Endodermal cell (in vitro differentiated cells): ENCODE data around the gene SPPL2B. TPM values are rescaled to one million over a fixed set of nuclear protein-coding genes. Genes with fewer than 3 reads are reported as not detected.
A peak's percentile ranks its signal among the peaks of the same experiment; 100 is the strongest.

ENCODE experiments used
- DNase-seq: peaks from one replicate; pipeline ENCODE4 v3.0.0-alpha.2; 2017
- H3K27ac ChIP-seq: 2 replicates; pipeline ENCODE4 v1.5.1; 2013; ENCODE audit warnings: mild to moderate bottlenecking, low read depth, low read length, moderate library complexity
- H3K27me3 ChIP-seq: 2 replicates; pipeline ENCODE4 v1.6.1; 2013; ENCODE audit warnings: mild to moderate bottlenecking, low read length, moderate library complexity; ENCODE audit not compliant: insufficient read depth, control insufficient read depth, poor library complexity, severe bottlenecking
- H3K36me3 ChIP-seq: 2 replicates; pipeline ENCODE4 v1.7.0; 2013; ENCODE audit warnings: mild to moderate bottlenecking, low read length, moderate library complexity; ENCODE audit not compliant: control insufficient read depth, insufficient read depth
- H3K4me1 ChIP-seq: one replicate; pipeline ENCODE4 v1.7.0; 2013; ENCODE audit warnings: low read length; ENCODE audit not compliant: control insufficient read depth, insufficient read depth
- H3K4me3 ChIP-seq: 2 replicates; pipeline ENCODE4 v1.5.1; 2013; ENCODE audit warnings: mild to moderate bottlenecking, low read length, moderate library complexity
- H3K9ac ChIP-seq: 2 replicates; pipeline ENCODE4 v1.6.1; 2013; ENCODE audit warnings: mild to moderate bottlenecking, low read length, moderate library complexity; ENCODE audit not compliant: poor library complexity, severe bottlenecking; ENCODE audit errors: extremely low read depth
- H3K9me3 ChIP-seq: 2 replicates; pipeline ENCODE4 v1.6.1; 2013; ENCODE audit warnings: mild to moderate bottlenecking, low read length, moderate library complexity; ENCODE audit not compliant: control insufficient read depth
- H3K27ac Mint-ChIP-seq: 2 replicates; pipeline ENCODE4 v1.8.0; 2020; ENCODE audit warnings: mixed read lengths
- H3K27me3 Mint-ChIP-seq: 2 replicates; pipeline ENCODE4 v1.8.0; 2021; ENCODE audit warnings: mild to moderate bottlenecking, mixed read lengths; ENCODE audit not compliant: insufficient read depth
- H3K36me3 Mint-ChIP-seq: 2 replicates; pipeline ENCODE4 v1.8.0; 2020; ENCODE audit warnings: low read depth, mixed read lengths
- H3K4me1 Mint-ChIP-seq: 2 replicates; pipeline ENCODE4 v1.8.0; 2020; ENCODE audit warnings: mixed read lengths
- H3K4me3 Mint-ChIP-seq: 2 replicates; pipeline ENCODE4 v1.8.0; 2020; ENCODE audit warnings: mild to moderate bottlenecking, moderate library complexity, mixed read lengths
- H3K9me3 Mint-ChIP-seq: 2 replicates; pipeline ENCODE4 v1.8.0; 2020; ENCODE audit warnings: mild to moderate bottlenecking, mixed read lengths
- CTCF ChIP-seq: fragments of 200-600 bp; sonication (generic); conservative IDR thresholded peaks from 2 replicates; pipeline ENCODE4 v1.5.0; 2021; ENCODE audit warnings: antibody characterized with exemption, mild to moderate bottlenecking
- WGBS, 2 experiments: methylation state at CpG; one replicate each; pipeline versions ENCODE4 v1.1.5 to v1.1.7; 2013; ENCODE audit warnings: missing lambda C conversion rate in 2 of 2, mixed read lengths in 1 of 2; ENCODE audit not compliant: insufficient coverage in 1 of 2, insufficient read length in 1 of 2; 5-methylcytosine and 5-hydroxymethylcytosine counted together
- total RNA-seq, 2 donors: library from RNA; stranded (reverse); fragmentation: NEBNext Ultra II Directional in 1 of 2; extraction: Animal tissue kit (Norgen Biotek cat#: 25700) in 1 of 2; gene quantifications; 2 replicates in 1 of 2; 3 replicates in 1 of 2; pipeline ENCODE4 v1.2.1, GENCODE V29; 2021

The SPPL2B gene
- total RNA-seq, 2 donors from 2014 or later, result 115 to 118 TPM

GRCh38 chr19:2380567-2380966 is 52.1 kb downstream of the SPPL2B start:
- H3K36me3 ChIP-seq, result no peaks in the 10 kb centered on the region
- Mint-ChIP-seq H3K4me1 (no peaks in the 10 kb centered on the region), H3K36me3 (no peaks in the 10 kb centered on the region), H3K9me3 (peaks cover 30% of the 10 kb centered on the region), H3K4me3 (no peak overlapping the region), H3K27ac (no peak overlapping the region), H3K27me3 (peaks cover 13% of the 10 kb centered on the region)
- H3K4me1 ChIP-seq, result no peaks in the 10 kb centered on the region
- DNase-seq, result no peak
- WGBS, 2 experiments, result 84 to 90% methylated on average over 2 of the region's 2 CpGs
- peaks cover 5% of the 10 kb centered on the region for H3K9me3 ChIP-seq
- H3K9ac ChIP-seq, result no peak overlapping the region
- no peak for TF ChIP-seq CTCF
- peak overlapping the region; percentile 94 for H3K27ac ChIP-seq
- no peak overlapping the region for H3K4me3 ChIP-seq
- H3K27me3 ChIP-seq, result no peaks in the 10 kb centered on the region

- DNase-seq, result no peak
- H3K27ac ChIP-seq, result peak overlapping the region; percentile 94
- H3K27me3 ChIP-seq, result no peaks in the 10 kb centered on the region
- Mint-ChIP-seq H3K27me3 (peaks cover 13% of the 10 kb centered on the region), H3K4me3 (no peak overlapping the region), H3K9me3 (peaks cover 30% of the 10 kb centered on the region), H3K4me1 (no peaks in the 10 kb centered on the region), H3K27ac (no peak overlapping the region), H3K36me3 (no peaks in the 10 kb centered on the region)
- TF ChIP-seq CTCF, result no peak
- no peaks in the 10 kb centered on the region for H3K36me3 ChIP-seq
- 66 to 79% methylated on average over 10 to 18 of the region's 18 CpGs for WGBS, 2 experiments
- no peaks in the 10 kb centered on the region for H3K4me1 ChIP-seq
- H3K9ac ChIP-seq, result no peak overlapping the region
- no peak overlapping the region for H3K4me3 ChIP-seq
- peaks cover 5% of the 10 kb centered on the region for H3K9me3 ChIP-seq
Measured at GRCh38 chr19:2381148-2381820, 52.8 kb downstream of the SPPL2B start.

- Mint-ChIP-seq H3K9me3 (peaks cover 28% of the 10 kb centered on the region), H3K4me1 (no peaks in the 10 kb centered on the region), H3K4me3 (no peak overlapping the region), H3K27ac (no peak overlapping the region), H3K27me3 (peaks cover 20% of the 10 kb centered on the region), H3K36me3 (no peaks in the 10 kb centered on the region)
- no peaks in the 10 kb centered on the region for H3K36me3 ChIP-seq
- H3K9ac ChIP-seq, result no peak overlapping the region
- no peak overlapping the region for H3K27ac ChIP-seq
- no peaks in the 10 kb centered on the region for H3K4me1 ChIP-seq
- peaks cover 5% of the 10 kb centered on the region for H3K9me3 ChIP-seq
- no peaks in the 10 kb centered on the region for H3K27me3 ChIP-seq
- no peak for TF ChIP-seq CTCF
- DNase-seq, result no peak
- no peak overlapping the region for H3K4me3 ChIP-seq
- WGBS, 2 experiments, result 91 to 92% methylated on average over 10 to 13 of the region's 13 CpGs
Measured at GRCh38 chr19:2382530-2383222, 54.2 kb downstream of the SPPL2B start.
